ENCODE results near the gene TOMM40.
"Not testable (repeated sequence)": the region's sequence is repeated elsewhere in the genome, so short reads cannot be mapped to it uniquely, and the experiment has no call there.

TOMM40 gene

GRCh38 chr19:44891016-44891882 lies at the start of gene TOMM40:
TSS of gene TOMM40 (plus strand) at chr19:44891254. CDS start at chr19:44891416, 162 bp downstream.
- peak; percentile 32 for DNase-seq

GRCh38 chr19:44845286-44845611 lies 45.8 kb upstream of the TOMM40 start:
- no peak for DNase-seq

- DNase-seq: peak; percentile 92
Observed at GRCh38 chr19:44845612-44846454, 45.2 kb upstream of the TOMM40 start, which contains the start of gene NECTIN2. TSS of gene NECTIN2 (plus strand) at chr19:44846297. CDS start at chr19:44846526, 229 bp downstream.

GRCh38 chr19:44846455-44847143 lies 44.5 kb upstream of the TOMM40 start:
- no peak for DNase-seq

- no peak for DNase-seq
Observed at GRCh38 chr19:44847144-44848035, 43.7 kb upstream of the TOMM40 start.

- no peak for DNase-seq
Observed at GRCh38 chr19:44848036-44848811, 42.8 kb upstream of the TOMM40 start.

GRCh38 chr19:44848812-44849447 lies 42.1 kb upstream of the TOMM40 start:
- DNase-seq: no peak

GRCh38 chr19:44850641-44851109 lies 40.4 kb upstream of the TOMM40 start:
- DNase-seq: no peak

GRCh38 chr19:44851427-44851826 lies 39.6 kb upstream of the TOMM40 start:
- no peak for DNase-seq

GRCh38 chr19:44855606-44856005 lies 35.4 kb upstream of the TOMM40 start:
- DNase-seq: no peak

- no peak for DNase-seq
Observed at GRCh38 chr19:44856421-44857083, 34.5 kb upstream of the TOMM40 start.

GRCh38 chr19:44857837-44858236 lies 33.2 kb upstream of the TOMM40 start:
- DNase-seq: no peak

- not testable (repeated sequence) for DNase-seq
Observed at GRCh38 chr19:44861576-44861975, 29.5 kb upstream of the TOMM40 start.

GRCh38 chr19:44863990-44864389 lies 27.1 kb upstream of the TOMM40 start:
- DNase-seq: no peak

GRCh38 chr19:44865196-44865767 lies 25.8 kb upstream of the TOMM40 start:
- no peak for DNase-seq

GRCh38 chr19:44866664-44867063 lies 24.4 kb upstream of the TOMM40 start:
- DNase-seq: no peak

GRCh38 chr19:44867578-44867977 lies 23.5 kb upstream of the TOMM40 start:
- DNase-seq: no peak

- DNase-seq: no peak
Observed at GRCh38 chr19:44869733-44870470, 21.2 kb upstream of the TOMM40 start.

GRCh38 chr19:44871809-44872208 lies 19.2 kb upstream of the TOMM40 start:
- no peak for DNase-seq

Measured in stimulated activated CD4-positive, alpha-beta T cell treated with anti-CD3 and anti-CD28 coated beads, Interleukin-1b, Interleukin-23, amount 100 ng/mL, for 48 hours (primary cell).